ENCODE results near the gene GK.

DNA sequence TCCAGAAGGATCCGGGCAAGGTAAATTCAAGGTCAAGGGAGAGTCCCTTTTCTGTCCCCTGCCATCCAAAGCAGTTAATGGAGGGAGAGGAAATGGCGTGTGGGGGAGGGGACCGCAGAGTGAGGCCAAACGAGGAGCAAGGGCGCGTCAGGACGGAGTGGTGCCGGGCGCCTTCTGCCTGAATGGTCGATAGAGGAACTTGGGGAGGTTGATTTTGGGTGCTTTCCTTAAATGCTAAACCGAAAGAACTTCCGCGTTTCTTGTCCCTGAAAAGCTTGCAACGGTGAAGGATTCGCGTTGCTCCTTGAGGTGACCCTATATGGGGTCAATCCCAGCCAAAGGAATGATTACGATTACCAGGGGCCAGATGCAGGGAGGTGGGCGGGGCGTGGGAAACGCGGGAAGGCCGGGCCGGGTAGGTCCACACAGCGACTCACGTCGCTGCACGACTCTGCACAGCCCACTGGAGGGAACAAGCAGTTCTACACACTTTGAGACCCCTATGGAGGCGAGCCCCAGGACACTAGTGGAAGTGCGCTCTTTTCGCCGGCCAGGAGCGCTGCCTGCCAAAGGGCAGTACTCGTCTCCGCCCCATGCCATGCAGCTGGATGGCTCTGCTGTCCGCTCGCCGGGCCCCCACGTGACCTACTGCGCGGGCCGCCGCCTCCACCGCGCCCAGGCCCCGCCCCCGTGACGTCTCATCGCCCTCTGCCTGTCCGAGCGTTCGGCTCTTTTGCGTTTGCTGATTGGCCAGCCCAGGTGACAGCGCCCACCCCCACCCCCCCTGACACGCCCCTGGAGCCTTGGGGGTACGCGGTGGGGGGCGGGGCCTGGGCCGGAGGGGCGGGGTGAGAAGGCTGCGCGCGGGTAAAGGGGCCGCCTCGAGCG lies 452 bp upstream of the GK start:
- TF ChIP-seq EZH2phosphoT487 (IDR thresholded peaks at IDR 0.05; ENCODE audit: low read length), result no peak
- TF ChIP-seq, protein P1, sequence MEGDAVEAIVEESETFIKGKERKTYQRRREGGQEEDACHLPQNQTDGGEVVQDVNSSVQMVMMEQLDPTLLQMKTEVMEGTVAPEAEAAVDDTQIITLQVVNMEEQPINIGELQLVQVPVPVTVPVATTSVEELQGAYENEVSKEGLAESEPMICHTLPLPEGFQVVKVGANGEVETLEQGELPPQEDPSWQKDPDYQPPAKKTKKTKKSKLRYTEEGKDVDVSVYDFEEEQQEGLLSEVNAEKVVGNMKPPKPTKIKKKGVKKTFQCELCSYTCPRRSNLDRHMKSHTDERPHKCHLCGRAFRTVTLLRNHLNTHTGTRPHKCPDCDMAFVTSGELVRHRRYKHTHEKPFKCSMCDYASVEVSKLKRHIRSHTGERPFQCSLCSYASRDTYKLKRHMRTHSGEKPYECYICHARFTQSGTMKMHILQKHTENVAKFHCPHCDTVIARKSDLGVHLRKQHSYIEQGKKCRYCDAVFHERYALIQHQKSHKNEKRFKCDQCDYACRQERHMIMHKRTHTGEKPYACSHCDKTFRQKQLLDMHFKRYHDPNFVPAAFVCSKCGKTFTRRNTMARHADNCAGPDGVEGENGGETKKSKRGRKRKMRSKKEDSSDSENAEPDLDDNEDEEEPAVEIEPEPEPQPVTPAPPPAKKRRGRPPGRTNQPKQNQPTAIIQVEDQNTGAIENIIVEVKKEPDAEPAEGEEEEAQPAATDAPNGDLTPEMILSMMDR (IDR thresholded peaks at IDR 0.05; ENCODE audit: low read length), result no peak
